Measurements from ENCODE around the gene LRMDA.

The LRMDA gene

GRCh38 chr10:76071653-76072365, 640.4 kb downstream of the LRMDA start:
- no peaks in the 10 kb centered on the region for H3F3A ChIP-seq (ENCODE audit: insufficient read depth)
- no peak for TF ChIP-seq EZH2phosphoT487 (conservative IDR thresholded peaks at IDR 0.05; ENCODE audit: low read length)
- no peaks in the 10 kb centered on the region for H3K27me3 ChIP-seq (ENCODE audit: low read length)
- no peaks in the 10 kb centered on the region for H3K79me2 ChIP-seq (ENCODE audit: insufficient read depth, low read length)
- no peak overlapping the region for H3K4me2 ChIP-seq (ENCODE audit: low read depth, low read length, poor library complexity, severe bottlenecking)
- H3K36me3 ChIP-seq (ENCODE audit: low read length) = no peaks in the 10 kb centered on the region
- no peak overlapping the region for H3K4me3 ChIP-seq (ENCODE audit: insufficient read depth, low read length, poor library complexity, severe bottlenecking)
- H2AFZ ChIP-seq (ENCODE audit: low read depth, low read length, severe bottlenecking) = no peak overlapping the region
- no peak overlapping the region for H3K9ac ChIP-seq (ENCODE audit: low read length)
- no peaks in the 10 kb centered on the region for H3K9me3 ChIP-seq (ENCODE audit: insufficient read depth, low read length)
- no peaks in the 10 kb centered on the region for H4K20me1 ChIP-seq (ENCODE audit: low read depth, low read length)
- no peak overlapping the region for H3K27ac ChIP-seq (ENCODE audit: low read depth, low read length)
- H3K9me2 ChIP-seq (replicated peaks; ENCODE audit: insufficient read depth, low read length) = 0 out of 2 replicates have a peak, but pooled peaks cover 5% of the 10 kb centered on the region

GRCh38 chr10:76072384-76072783, 641.0 kb downstream of the LRMDA start:
- 0 out of 2 replicates have a peak, but pooled peaks cover 5% of the 10 kb centered on the region for H3K9me2 ChIP-seq (replicated peaks; ENCODE audit: insufficient read depth, low read length)
- H3K9ac ChIP-seq (ENCODE audit: low read length) = no peak overlapping the region
- H3K36me3 ChIP-seq (ENCODE audit: low read length) = no peaks in the 10 kb centered on the region
- H3F3A ChIP-seq (ENCODE audit: insufficient read depth) = no peaks in the 10 kb centered on the region
- TF ChIP-seq, protein P1, sequence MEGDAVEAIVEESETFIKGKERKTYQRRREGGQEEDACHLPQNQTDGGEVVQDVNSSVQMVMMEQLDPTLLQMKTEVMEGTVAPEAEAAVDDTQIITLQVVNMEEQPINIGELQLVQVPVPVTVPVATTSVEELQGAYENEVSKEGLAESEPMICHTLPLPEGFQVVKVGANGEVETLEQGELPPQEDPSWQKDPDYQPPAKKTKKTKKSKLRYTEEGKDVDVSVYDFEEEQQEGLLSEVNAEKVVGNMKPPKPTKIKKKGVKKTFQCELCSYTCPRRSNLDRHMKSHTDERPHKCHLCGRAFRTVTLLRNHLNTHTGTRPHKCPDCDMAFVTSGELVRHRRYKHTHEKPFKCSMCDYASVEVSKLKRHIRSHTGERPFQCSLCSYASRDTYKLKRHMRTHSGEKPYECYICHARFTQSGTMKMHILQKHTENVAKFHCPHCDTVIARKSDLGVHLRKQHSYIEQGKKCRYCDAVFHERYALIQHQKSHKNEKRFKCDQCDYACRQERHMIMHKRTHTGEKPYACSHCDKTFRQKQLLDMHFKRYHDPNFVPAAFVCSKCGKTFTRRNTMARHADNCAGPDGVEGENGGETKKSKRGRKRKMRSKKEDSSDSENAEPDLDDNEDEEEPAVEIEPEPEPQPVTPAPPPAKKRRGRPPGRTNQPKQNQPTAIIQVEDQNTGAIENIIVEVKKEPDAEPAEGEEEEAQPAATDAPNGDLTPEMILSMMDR (IDR thresholded peaks at IDR 0.05; ENCODE audit: insufficient read depth, low read length, poor library complexity, severe bottlenecking) = no peak
- TF ChIP-seq EZH2phosphoT487 (conservative IDR thresholded peaks at IDR 0.05; ENCODE audit: low read length) = no peak
- no peak overlapping the region for H2AFZ ChIP-seq (ENCODE audit: low read depth, low read length, severe bottlenecking)
- no peak overlapping the region for H3K4me2 ChIP-seq (ENCODE audit: low read depth, low read length, poor library complexity, severe bottlenecking)
- no peaks in the 10 kb centered on the region for H3K27me3 ChIP-seq (ENCODE audit: low read length)
- no peak overlapping the region for H3K4me3 ChIP-seq (ENCODE audit: insufficient read depth, low read length, poor library complexity, severe bottlenecking)
- H3K79me2 ChIP-seq (ENCODE audit: insufficient read depth, low read length) = no peaks in the 10 kb centered on the region
- H3K9me3 ChIP-seq (ENCODE audit: insufficient read depth, low read length) = no peaks in the 10 kb centered on the region
- no peaks in the 10 kb centered on the region for H4K20me1 ChIP-seq (ENCODE audit: low read depth, low read length)
- no peak overlapping the region for H3K27ac ChIP-seq (ENCODE audit: low read depth, low read length)

GRCh38 chr10:76073524-76073923, 642.1 kb downstream of the LRMDA start:
- TF ChIP-seq, protein P1 (IDR thresholded peaks at IDR 0.05; ENCODE audit: insufficient read depth, low read length, poor library complexity, severe bottlenecking) = no peak
- TF ChIP-seq EZH2phosphoT487 (conservative IDR thresholded peaks at IDR 0.05; ENCODE audit: low read length) = no peak
- no peaks in the 10 kb centered on the region for H3K79me2 ChIP-seq (ENCODE audit: insufficient read depth, low read length)
- H3K9me3 ChIP-seq (ENCODE audit: insufficient read depth, low read length) = no peaks in the 10 kb centered on the region
- no peak overlapping the region for H3K27ac ChIP-seq (ENCODE audit: low read depth, low read length)
- H3K27me3 ChIP-seq (ENCODE audit: low read length) = no peaks in the 10 kb centered on the region
- no peaks in the 10 kb centered on the region for H3F3A ChIP-seq (ENCODE audit: insufficient read depth)
- no peak overlapping the region for H3K4me2 ChIP-seq (ENCODE audit: low read depth, low read length, poor library complexity, severe bottlenecking)
- no peaks in the 10 kb centered on the region for H3K36me3 ChIP-seq (ENCODE audit: low read length)
- no peak overlapping the region for H2AFZ ChIP-seq (ENCODE audit: low read depth, low read length, severe bottlenecking)
- no peak overlapping the region for H3K9ac ChIP-seq (ENCODE audit: low read length)
- H3K4me3 ChIP-seq (ENCODE audit: insufficient read depth, low read length, poor library complexity, severe bottlenecking) = no peak overlapping the region
- 0 out of 2 replicates have a peak, but pooled peaks cover 5% of the 10 kb centered on the region for H3K9me2 ChIP-seq (replicated peaks; ENCODE audit: insufficient read depth, low read length)
- H4K20me1 ChIP-seq (ENCODE audit: low read depth, low read length) = no peaks in the 10 kb centered on the region

GRCh38 chr10:76074659-76075058, 643.2 kb downstream of the LRMDA start:
- Histone ChIP-seq H2AFZ (ENCODE audit: low read depth, low read length, severe bottlenecking) (no peak overlapping the region), H3K4me3 (ENCODE audit: insufficient read depth, low read length, poor library complexity, severe bottlenecking) (no peak overlapping the region), H3K9me2 (replicated peaks; ENCODE audit: insufficient read depth, low read length) (0 out of 2 replicates have a peak, but pooled peaks cover 5% of the 10 kb centered on the region), H3K4me2 (ENCODE audit: low read depth, low read length, poor library complexity, severe bottlenecking) (no peak overlapping the region), H3K36me3 (ENCODE audit: low read length) (no peaks in the 10 kb centered on the region), H3K9me3 (ENCODE audit: insufficient read depth, low read length) (no peaks in the 10 kb centered on the region), H3K27me3 (ENCODE audit: low read length) (no peaks in the 10 kb centered on the region), H3K79me2 (ENCODE audit: insufficient read depth, low read length) (no peaks in the 10 kb centered on the region), H3K27ac (ENCODE audit: low read depth, low read length) (no peak overlapping the region), H3K9ac (ENCODE audit: low read length) (no peak overlapping the region), H3F3A (ENCODE audit: insufficient read depth) (no peaks in the 10 kb centered on the region), H4K20me1 (ENCODE audit: low read depth, low read length) (no peaks in the 10 kb centered on the region)
- no peak for TF ChIP-seq EZH2phosphoT487 (conservative IDR thresholded peaks at IDR 0.05; ENCODE audit: low read length)
- TF ChIP-seq, protein P1 (IDR thresholded peaks at IDR 0.05; ENCODE audit: insufficient read depth, low read length, poor library complexity, severe bottlenecking) = no peak

Data from SU-DHL-6 (cell line).